ENCODE data around the gene CDH13. TPM values are rescaled to one million over a fixed set of nuclear protein-coding genes. Genes with fewer than 3 reads are reported as not detected.

Gene CDH13
- total RNA-seq, 2 donors from 2014 or later, result 2.9 TPM; not detected in 1

- no peak for TF ChIP-seq POLR2A (IDR thresholded peaks at IDR 0.05)
- TF ChIP-seq CTCF (IDR thresholded peaks at IDR 0.05), result no peak
- Histone ChIP-seq H3K9me3 (no peaks in the 10 kb centered on the region), H3K4me1 (no peaks in the 10 kb centered on the region), H3K4me3 (no peak overlapping the region), H3K27ac (no peak overlapping the region), H3K36me3 (replicated peaks in 1 of 2; ENCODE audit: insufficient read depth in 1 of 2, low read depth in 2 of 2) (no peaks in the 10 kb centered on the region), H3K27me3 (no peaks in the 10 kb centered on the region)
- ATAC-seq, result no peak
- WGBS, 2 donors, result 37 to 39% methylated on average over 2 of the region's 2 CpGs
- intact Hi-C loops (cut with DNase I), result no loop called here
- DNase-seq, result no peak
Measured at GRCh38 chr16:83244057-83244456, 617.3 kb downstream of the CDH13 start.

- no peaks in the 10 kb centered on the region for H3K9me3 ChIP-seq
- TF ChIP-seq POLR2A (IDR thresholded peaks at IDR 0.05), result no peak
- no peak for TF ChIP-seq CTCF (IDR thresholded peaks at IDR 0.05)
- no peak overlapping the region for H3K4me3 ChIP-seq
- WGBS, 2 donors, result 56 to 57% methylated on average over 1 of the region's 1 CpG
- H3K4me1 ChIP-seq, result no peaks in the 10 kb centered on the region
- H3K27ac ChIP-seq, result no peak overlapping the region
- H3K36me3 ChIP-seq (replicated peaks in 1 of 2; ENCODE audit: insufficient read depth in 1 of 2, low read depth in 2 of 2), result no peaks in the 10 kb centered on the region
- ATAC-seq (no peak), DNase-seq (no peak)
- H3K27me3 ChIP-seq, result no peaks in the 10 kb centered on the region
- intact Hi-C loops (cut with DNase I), result no loop called here
Measured at GRCh38 chr16:83245061-83245460, 618.3 kb downstream of the CDH13 start.

GRCh38 chr16:83247767-83248372 lies 621.1 kb downstream of the CDH13 start:
- no peak for DNase-seq
- ATAC-seq, result no peak
- Histone ChIP-seq H3K27ac (peak overlapping the region in 2 of 4 donors; percentile 24 to 35), H3K9me3 (no peaks in the 10 kb centered on the region), H3K4me3 (no peak overlapping the region), H3K4me1 (no peaks in the 10 kb centered on the region), H3K27me3 (no peaks in the 10 kb centered on the region), H3K36me3 (replicated peaks in 1 of 2; ENCODE audit: insufficient read depth in 1 of 2, low read depth in 2 of 2) (no peaks in the 10 kb centered on the region)
- intact Hi-C loops (cut with DNase I), result no loop called here
- TF ChIP-seq CTCF (IDR thresholded peaks at IDR 0.05) (no peak), POLR2A (IDR thresholded peaks at IDR 0.05) (no peak)
- 48 to 51% methylated on average over 9 of the region's 9 CpGs for WGBS, 2 donors

GRCh38 chr16:83248735-83249463 lies 622.1 kb downstream of the CDH13 start:
- intact Hi-C loops (cut with DNase I), result no loop called here
- Histone ChIP-seq H3K9me3 (no peaks in the 10 kb centered on the region), H3K36me3 (replicated peaks in 1 of 2; ENCODE audit: insufficient read depth in 1 of 2, low read depth in 2 of 2) (no peaks in the 10 kb centered on the region), H3K4me1 (no peaks in the 10 kb centered on the region), H3K27me3 (no peaks in the 10 kb centered on the region), H3K27ac (no peak overlapping the region), H3K4me3 (no peak overlapping the region)
- ATAC-seq, result no peak
- 59 to 64% methylated on average over 8 of the region's 8 CpGs for WGBS, 2 donors
- no peak for DNase-seq
- no peak for TF ChIP-seq POLR2A (IDR thresholded peaks at IDR 0.05)
- no peak for TF ChIP-seq CTCF (IDR thresholded peaks at IDR 0.05)

GRCh38 chr16:83253521-83253920 lies 626.8 kb downstream of the CDH13 start:
- Histone ChIP-seq H3K27me3 (no peaks in the 10 kb centered on the region), H3K9me3 (no peaks in the 10 kb centered on the region), H3K36me3 (replicated peaks in 1 of 2; ENCODE audit: insufficient read depth in 1 of 2, low read depth in 2 of 2) (no peaks in the 10 kb centered on the region), H3K4me3 (no peak overlapping the region), H3K27ac (no peak overlapping the region), H3K4me1 (no peaks in the 10 kb centered on the region)
- no peak for ATAC-seq
- TF ChIP-seq POLR2A (IDR thresholded peaks at IDR 0.05), result no peak
- no peak for TF ChIP-seq CTCF (IDR thresholded peaks at IDR 0.05)
- 21 to 29% methylated on average over 3 of the region's 3 CpGs for WGBS, 2 donors
- intact Hi-C loops (cut with DNase I), result no loop called here
- no peak for DNase-seq

Data from body of pancreas (tissue), 4 donors.